HG03045 (cell line): Measurements from ENCODE around the gene EML4.

Experiments
- ATAC-seq: cut with Tn5 transposase; IDR thresholded peaks from one replicate; pipeline ENCODE4 v1.9.1; 2021; ENCODE audit warnings: mild to moderate bottlenecking, moderate library complexity; ENCODE audit not compliant: unreplicated experiment

The EML4 gene

GRCh38 chr2:42220566-42220965, 51.4 kb downstream of the EML4 start:
- ATAC-seq, result no peak

GRCh38 chr2:42223067-42223854, 54.1 kb downstream of the EML4 start:
- ATAC-seq, result no peak

- no peak for ATAC-seq
Measured at GRCh38 chr2:42223855-42224268, 54.7 kb downstream of the EML4 start.

- ATAC-seq, result no peak
Measured at GRCh38 chr2:42224422-42225067, 55.4 kb downstream of the EML4 start.

- no peak for ATAC-seq
Measured at GRCh38 chr2:42225573-42225972, 56.4 kb downstream of the EML4 start.

- ATAC-seq, result no peak
Measured at GRCh38 chr2:42227491-42227890, 58.3 kb downstream of the EML4 start.

GRCh38 chr2:42228101-42228500, 58.9 kb downstream of the EML4 start:
- no peak for ATAC-seq

- ATAC-seq, result no peak
Measured at GRCh38 chr2:42229949-42230348, 60.8 kb downstream of the EML4 start.

GRCh38 chr2:42230891-42231290, 61.7 kb downstream of the EML4 start:
- no peak for ATAC-seq

- ATAC-seq, result no peak
Measured at GRCh38 chr2:42232024-42232423, 62.9 kb downstream of the EML4 start.

GRCh38 chr2:42233976-42234441, 64.9 kb downstream of the EML4 start:
- ATAC-seq, result no peak

- no peak for ATAC-seq
Measured at GRCh38 chr2:42236911-42237310, 67.8 kb downstream of the EML4 start.

- peak; percentile 71 for ATAC-seq
Measured at GRCh38 chr2:42238644-42239288, 69.6 kb downstream of the EML4 start.

- no peak for ATAC-seq
Measured at GRCh38 chr2:42239289-42239661, 70.1 kb downstream of the EML4 start.

GRCh38 chr2:42239811-42240210, 70.7 kb downstream of the EML4 start:
- ATAC-seq, result no peak

GRCh38 chr2:42241517-42241916, 72.4 kb downstream of the EML4 start:
- ATAC-seq, result no peak

- no peak for ATAC-seq
Measured at GRCh38 chr2:42243297-42243696, 74.1 kb downstream of the EML4 start.

GRCh38 chr2:42244520-42244919, 75.4 kb downstream of the EML4 start:
- no peak for ATAC-seq

GRCh38 chr2:42245396-42245795, 76.2 kb downstream of the EML4 start:
- ATAC-seq, result no peak

- no peak for ATAC-seq
Measured at GRCh38 chr2:42246562-42246961, 77.4 kb downstream of the EML4 start.

GRCh38 chr2:42248846-42249245, 79.7 kb downstream of the EML4 start:
- no peak for ATAC-seq

GRCh38 chr2:42249284-42249683, 80.1 kb downstream of the EML4 start:
- no peak for ATAC-seq
